ENCODE results near the gene MAPT.

MAPT gene

DNA sequence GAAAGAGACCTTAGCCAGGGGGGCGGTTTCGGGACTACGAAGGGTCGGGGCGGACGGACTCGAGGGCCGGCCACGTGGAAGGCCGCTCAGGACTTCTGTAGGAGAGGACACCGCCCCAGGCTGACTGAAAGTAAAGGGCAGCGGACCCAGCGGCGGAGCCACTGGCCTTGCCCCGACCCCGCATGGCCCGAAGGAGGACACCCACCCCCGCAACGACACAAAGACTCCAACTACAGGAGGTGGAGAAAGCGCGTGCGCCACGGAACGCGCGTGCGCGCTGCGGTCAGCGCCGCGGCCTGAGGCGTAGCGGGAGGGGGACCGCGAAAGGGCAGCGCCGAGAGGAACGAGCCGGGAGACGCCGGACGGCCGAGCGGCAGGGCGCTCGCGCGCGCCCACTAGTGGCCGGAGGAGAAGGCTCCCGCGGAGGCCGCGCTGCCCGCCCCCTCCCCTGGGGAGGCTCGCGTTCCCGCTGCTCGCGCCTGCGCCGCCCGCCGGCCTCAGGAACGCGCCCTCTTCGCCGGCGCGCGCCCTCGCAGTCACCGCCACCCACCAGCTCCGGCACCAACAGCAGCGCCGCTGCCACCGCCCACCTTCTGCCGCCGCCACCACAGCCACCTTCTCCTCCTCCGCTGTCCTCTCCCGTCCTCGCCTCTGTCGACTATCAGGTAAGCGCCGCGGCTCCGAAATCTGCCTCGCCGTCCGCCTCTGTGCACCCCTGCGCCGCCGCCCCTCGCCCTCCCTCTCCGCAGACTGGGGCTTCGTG lies at the start of gene MAPT:
TSS of gene MAPT (plus strand) at position 533 of the 763 bp plus-strand sequence. CDS start 67,784 bp downstream, outside the sequence.
- Histone ChIP-seq H3K4me3 (ENCODE audit: low read length) (peak within 1 kb of the TSS; percentile 14), H3K9me3 (ENCODE audit: control insufficient read depth, low read length) (no peaks in the 10 kb centered on the region), H3K36me3 (ENCODE audit: control insufficient read depth, insufficient read depth, low read length) (no peaks in the 10 kb centered on the region), H3K9ac (ENCODE audit: low read length) (peak within 1 kb of the TSS; percentile 22), H3K27me3 (ENCODE audit: control insufficient read depth, insufficient read depth, low read length) (peaks cover 48% of the 10 kb centered on the region), H3K4me1 (ENCODE audit: control insufficient read depth, insufficient read depth, low read length) (peaks cover 11% of the 10 kb centered on the region)

GRCh38 chr17:45844695-45845375 lies 49.5 kb upstream of the MAPT start, which contains the start of gene SPPL2C:
TSS of gene SPPL2C (plus strand) at chr17:45844881. CDS start at chr17:45844907, 26 bp downstream.
- no peak within 1 kb of the TSS for H3K9ac ChIP-seq (ENCODE audit: low read length)
- no peaks in the 10 kb centered on the region for H3K9me3 ChIP-seq (ENCODE audit: control insufficient read depth, low read length)
- H3K4me1 ChIP-seq (ENCODE audit: control insufficient read depth, insufficient read depth, low read length) = no peaks in the 10 kb centered on the region
- peaks cover 4% of the 10 kb centered on the region for H3K27me3 ChIP-seq (ENCODE audit: control insufficient read depth, insufficient read depth, low read length)
- no peak within 1 kb of the TSS for H3K4me3 ChIP-seq (ENCODE audit: low read length)
- no peaks in the 10 kb centered on the region for H3K36me3 ChIP-seq (ENCODE audit: control insufficient read depth, insufficient read depth, low read length)

GRCh38 chr17:45845376-45846185 lies 48.8 kb upstream of the MAPT start:
- Histone ChIP-seq H3K9me3 (ENCODE audit: control insufficient read depth, low read length) (no peaks in the 10 kb centered on the region), H3K27me3 (ENCODE audit: control insufficient read depth, insufficient read depth, low read length) (peaks cover 4% of the 10 kb centered on the region), H3K9ac (ENCODE audit: low read length) (no peak overlapping the region), H3K4me3 (ENCODE audit: low read length) (no peak overlapping the region), H3K36me3 (ENCODE audit: control insufficient read depth, insufficient read depth, low read length) (no peaks in the 10 kb centered on the region), H3K4me1 (ENCODE audit: control insufficient read depth, insufficient read depth, low read length) (no peaks in the 10 kb centered on the region)

GRCh38 chr17:45846223-45846622 lies 48.1 kb upstream of the MAPT start:
- Histone ChIP-seq H3K36me3 (ENCODE audit: control insufficient read depth, insufficient read depth, low read length) (no peaks in the 10 kb centered on the region), H3K4me1 (ENCODE audit: control insufficient read depth, insufficient read depth, low read length) (no peaks in the 10 kb centered on the region), H3K9ac (ENCODE audit: low read length) (no peak overlapping the region), H3K27me3 (ENCODE audit: control insufficient read depth, insufficient read depth, low read length) (peaks cover 4% of the 10 kb centered on the region), H3K9me3 (ENCODE audit: control insufficient read depth, low read length) (no peaks in the 10 kb centered on the region), H3K4me3 (ENCODE audit: low read length) (no peak overlapping the region)

DNA sequence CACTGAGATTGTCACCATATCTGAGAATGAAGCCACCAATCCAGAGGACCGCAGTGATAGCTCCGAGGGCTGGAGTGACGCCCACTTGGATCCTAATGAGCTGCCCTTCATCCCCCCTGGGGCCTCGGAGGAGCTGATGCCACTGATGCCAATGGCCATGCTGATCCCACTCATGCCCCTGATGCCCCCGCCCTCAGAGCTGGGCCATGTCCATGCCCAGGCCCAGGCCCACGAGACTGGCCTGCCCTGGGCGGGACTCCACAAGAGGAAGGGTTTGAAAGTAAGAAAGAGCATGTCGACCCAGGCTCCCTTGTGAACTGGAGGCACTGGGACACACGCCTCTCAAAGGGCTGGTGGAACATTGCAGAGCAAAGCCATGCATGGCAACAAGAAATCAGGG lies 47.7 kb upstream of the MAPT start:
- Histone ChIP-seq H3K9me3 (ENCODE audit: control insufficient read depth, low read length) (no peaks in the 10 kb centered on the region), H3K4me1 (ENCODE audit: control insufficient read depth, insufficient read depth, low read length) (no peaks in the 10 kb centered on the region), H3K27me3 (ENCODE audit: control insufficient read depth, insufficient read depth, low read length) (peaks cover 8% of the 10 kb centered on the region), H3K9ac (ENCODE audit: low read length) (no peak overlapping the region), H3K36me3 (ENCODE audit: control insufficient read depth, insufficient read depth, low read length) (no peaks in the 10 kb centered on the region), H3K4me3 (ENCODE audit: low read length) (no peak overlapping the region)

DNA sequence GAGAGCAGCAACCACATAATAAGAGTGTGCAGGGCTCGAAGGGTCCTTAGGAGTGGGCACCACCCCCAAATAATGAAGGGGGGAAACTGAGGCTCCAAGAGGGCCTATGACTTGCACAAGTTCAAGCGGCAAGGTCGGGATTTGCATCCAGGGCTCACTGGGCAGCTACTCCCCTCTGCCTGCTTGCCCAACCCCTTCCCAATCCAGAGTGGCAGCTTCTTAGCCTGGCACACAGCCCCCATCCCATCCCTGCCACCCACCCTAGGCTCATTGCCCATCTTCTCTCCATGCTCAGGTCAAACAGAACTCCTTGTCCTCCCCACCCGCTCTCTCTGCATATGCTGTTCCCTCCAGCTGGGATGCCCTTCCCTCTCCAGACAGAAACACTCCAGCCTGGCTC lies 47.3 kb upstream of the MAPT start:
- Histone ChIP-seq H3K4me1 (ENCODE audit: control insufficient read depth, insufficient read depth, low read length) (no peaks in the 10 kb centered on the region), H3K9me3 (ENCODE audit: control insufficient read depth, low read length) (no peaks in the 10 kb centered on the region), H3K4me3 (ENCODE audit: low read length) (no peak overlapping the region), H3K9ac (ENCODE audit: low read length) (no peak overlapping the region), H3K36me3 (ENCODE audit: control insufficient read depth, insufficient read depth, low read length) (no peaks in the 10 kb centered on the region), H3K27me3 (ENCODE audit: control insufficient read depth, insufficient read depth, low read length) (peaks cover 12% of the 10 kb centered on the region)

DNA sequence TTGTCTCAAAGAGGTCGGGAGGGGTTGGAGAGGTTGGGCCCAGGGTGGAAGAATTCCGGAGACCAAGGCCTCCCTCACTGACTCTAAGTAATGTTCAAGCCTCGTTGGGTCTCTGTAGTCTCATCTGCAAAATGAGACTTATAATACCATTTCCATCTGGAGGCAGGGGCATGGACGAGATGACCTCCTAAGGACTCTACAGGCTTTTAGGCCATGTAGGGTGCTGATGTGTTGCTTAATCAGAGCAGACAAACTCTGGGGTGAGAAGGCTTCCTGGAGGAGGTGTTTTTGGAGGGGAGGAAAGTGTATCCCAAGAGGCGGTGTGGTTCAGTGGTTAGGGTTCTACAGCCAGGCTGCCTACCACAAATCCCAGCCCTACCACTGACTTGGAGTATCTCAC lies 46.6 kb upstream of the MAPT start:
- H3K36me3 ChIP-seq (ENCODE audit: control insufficient read depth, insufficient read depth, low read length) = no peaks in the 10 kb centered on the region
- no peak overlapping the region for H3K4me3 ChIP-seq (ENCODE audit: low read length)
- H3K9me3 ChIP-seq (ENCODE audit: control insufficient read depth, low read length) = no peaks in the 10 kb centered on the region
- peaks cover 15% of the 10 kb centered on the region for H3K27me3 ChIP-seq (ENCODE audit: control insufficient read depth, insufficient read depth, low read length)
- H3K9ac ChIP-seq (ENCODE audit: low read length) = no peak overlapping the region
- no peaks in the 10 kb centered on the region for H3K4me1 ChIP-seq (ENCODE audit: control insufficient read depth, insufficient read depth, low read length)

DNA sequence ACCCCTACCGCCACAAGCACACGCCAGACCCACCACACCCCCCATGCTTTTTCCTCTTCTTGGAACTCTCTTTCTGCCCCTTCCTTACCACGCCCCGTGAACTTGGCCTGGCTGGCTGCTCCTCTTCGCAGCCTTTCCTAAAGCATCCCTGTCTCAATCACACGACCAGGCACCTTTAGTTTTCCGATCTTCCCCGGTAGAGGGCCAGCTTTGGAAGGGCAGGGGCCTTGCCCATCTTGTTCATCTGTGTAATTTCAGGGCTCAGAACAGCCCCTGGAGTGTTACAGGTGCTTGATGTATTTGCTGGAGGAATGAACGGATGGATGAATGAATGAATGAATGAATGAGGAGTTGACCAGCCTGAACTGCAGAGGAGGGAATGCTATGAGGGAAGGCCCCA lies 45.9 kb upstream of the MAPT start:
- Histone ChIP-seq H3K4me1 (ENCODE audit: control insufficient read depth, insufficient read depth, low read length) (no peaks in the 10 kb centered on the region), H3K27me3 (ENCODE audit: control insufficient read depth, insufficient read depth, low read length) (peaks cover 15% of the 10 kb centered on the region), H3K36me3 (ENCODE audit: control insufficient read depth, insufficient read depth, low read length) (no peaks in the 10 kb centered on the region), H3K9me3 (ENCODE audit: control insufficient read depth, low read length) (no peaks in the 10 kb centered on the region), H3K9ac (ENCODE audit: low read length) (no peak overlapping the region), H3K4me3 (ENCODE audit: low read length) (no peak overlapping the region)

DNA sequence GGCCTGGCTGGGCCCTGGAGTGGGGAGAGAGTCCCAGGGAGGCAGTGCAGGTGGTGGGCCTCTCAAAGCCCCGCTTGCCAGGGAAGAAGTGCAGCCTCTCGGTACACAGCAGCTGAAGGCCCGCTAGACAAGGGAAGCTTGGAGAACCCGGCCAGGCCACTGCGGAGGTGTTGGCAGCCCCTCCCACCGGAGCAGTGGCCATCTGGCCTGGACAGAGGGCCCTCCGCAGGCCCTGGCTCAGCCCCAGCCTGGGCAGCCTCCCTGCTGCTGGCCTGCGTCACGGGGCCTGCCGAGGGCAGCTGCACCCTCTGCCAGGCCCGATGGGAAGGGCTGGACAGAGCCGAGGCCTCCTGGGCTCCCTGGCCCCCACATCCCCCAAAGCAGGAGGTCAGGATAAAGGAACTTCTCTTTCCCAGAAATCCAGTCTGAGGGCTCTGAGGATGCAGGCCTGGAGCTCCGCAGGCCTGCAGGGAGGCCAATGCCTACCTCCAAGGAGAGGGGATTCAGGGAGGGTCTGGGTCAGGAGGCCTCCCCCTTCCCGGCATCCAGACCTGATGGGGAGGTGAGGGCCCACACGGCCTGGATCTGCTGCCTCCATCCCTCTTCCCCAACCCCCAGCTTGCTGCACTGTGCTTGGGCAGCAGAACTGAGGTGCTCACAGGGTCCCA lies 45.4 kb upstream of the MAPT start:
- Histone ChIP-seq H3K4me3 (ENCODE audit: low read length) (no peak overlapping the region), H3K4me1 (ENCODE audit: control insufficient read depth, insufficient read depth, low read length) (no peaks in the 10 kb centered on the region), H3K9me3 (ENCODE audit: control insufficient read depth, low read length) (no peaks in the 10 kb centered on the region), H3K36me3 (ENCODE audit: control insufficient read depth, insufficient read depth, low read length) (no peaks in the 10 kb centered on the region), H3K9ac (ENCODE audit: low read length) (no peak overlapping the region), H3K27me3 (ENCODE audit: control insufficient read depth, insufficient read depth, low read length) (peaks cover 15% of the 10 kb centered on the region)

GRCh38 chr17:45849536-45849990 lies 44.8 kb upstream of the MAPT start:
- H3K36me3 ChIP-seq (ENCODE audit: control insufficient read depth, insufficient read depth, low read length) = no peaks in the 10 kb centered on the region
- no peaks in the 10 kb centered on the region for H3K9me3 ChIP-seq (ENCODE audit: control insufficient read depth, low read length)
- no peaks in the 10 kb centered on the region for H3K4me1 ChIP-seq (ENCODE audit: control insufficient read depth, insufficient read depth, low read length)
- peaks cover 15% of the 10 kb centered on the region for H3K27me3 ChIP-seq (ENCODE audit: control insufficient read depth, insufficient read depth, low read length)
- H3K4me3 ChIP-seq (ENCODE audit: low read length) = no peak overlapping the region
- H3K9ac ChIP-seq (ENCODE audit: low read length) = no peak overlapping the region

DNA sequence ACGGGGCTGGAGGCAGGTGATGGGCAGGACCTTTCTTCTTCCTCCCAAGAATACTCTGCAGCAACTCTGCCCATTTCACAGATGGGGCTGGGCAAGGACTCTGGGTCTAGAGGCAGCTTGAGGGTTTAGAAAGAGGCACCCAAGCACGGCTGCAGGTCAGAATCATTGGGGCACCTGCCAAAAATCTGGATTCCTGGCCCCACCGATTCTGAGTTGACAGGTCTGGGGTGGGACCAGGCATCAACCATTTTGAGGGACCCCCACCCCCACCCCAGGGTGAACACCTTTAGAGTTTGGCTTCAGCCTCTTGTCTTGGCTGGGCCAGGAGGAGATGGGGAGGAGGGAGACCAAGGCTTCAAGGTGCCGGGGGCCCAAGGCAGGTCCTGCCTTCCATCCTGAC lies 44.3 kb upstream of the MAPT start:
- Histone ChIP-seq H3K4me3 (ENCODE audit: low read length) (no peak overlapping the region), H3K4me1 (ENCODE audit: control insufficient read depth, insufficient read depth, low read length) (no peaks in the 10 kb centered on the region), H3K9ac (ENCODE audit: low read length) (no peak overlapping the region), H3K36me3 (ENCODE audit: control insufficient read depth, insufficient read depth, low read length) (no peaks in the 10 kb centered on the region), H3K9me3 (ENCODE audit: control insufficient read depth, low read length) (no peaks in the 10 kb centered on the region), H3K27me3 (ENCODE audit: control insufficient read depth, insufficient read depth, low read length) (peaks cover 15% of the 10 kb centered on the region)
